ENCODE measurements around the gene PIGX. TPM values are rescaled to one million over a fixed set of nuclear protein-coding genes. Genes with fewer than 3 reads are reported as not detected.

PIGX gene
- total and polyA plus RNA-seq, 8 donors: 4.5 to 12.2 (median 9.5) TPM

GRCh38 chr3:196749125-196749524 lies 36.9 kb downstream of the PIGX start:
- DNase-seq: no peak
- Histone ChIP-seq H3K27ac (no peak overlapping the region), H3K4me3 (no peak overlapping the region), H3K4me1 (peaks cover 0 to 3% (median 0%) of the 10 kb centered on the region in 3 donors), H3K27me3 (no peaks in the 10 kb centered on the region), H3K9me3 (no peaks in the 10 kb centered on the region), H3K36me3 (no peaks in the 10 kb centered on the region)
- FAIRE-seq: no peak
- intact Hi-C loops (cut with DNase I): no loop called here
- 92 to 94% methylated on average over 8 of the region's 8 CpGs for WGBS, 2 donors
- no peak for ATAC-seq
- TF ChIP-seq CTCF (IDR thresholded peaks at IDR 0.05): no peak

GRCh38 chr3:196753201-196753600 lies 41.0 kb downstream of the PIGX start:
- Histone ChIP-seq H3K36me3 (no peaks in the 10 kb centered on the region), H3K4me3 (no peak overlapping the region), H3K27me3 (no peaks in the 10 kb centered on the region), H3K27ac (no peak overlapping the region), H3K4me1 (peaks cover 0 to 7% (median 0%) of the 10 kb centered on the region in 3 donors), H3K9me3 (no peaks in the 10 kb centered on the region)
- intact Hi-C loops (cut with DNase I): no loop called here
- ATAC-seq (no peak), DNase-seq (no peak), FAIRE-seq (no peak)
- no peak for TF ChIP-seq CTCF (IDR thresholded peaks at IDR 0.05)
- 97% methylated on average over 8 of the region's 8 CpGs for WGBS, 2 donors

GRCh38 chr3:196754091-196754981 lies 42.2 kb downstream of the PIGX start:
- no peaks in the 10 kb centered on the region for H3K9me3 ChIP-seq
- FAIRE-seq: no peak
- 58 to 63% methylated on average over 9 of the region's 9 CpGs for WGBS, 2 donors
- H3K36me3 ChIP-seq: no peaks in the 10 kb centered on the region
- peak overlapping the region in 2 of 4 donors; percentile 13 to 17 for H3K27ac ChIP-seq
- H3K4me3 ChIP-seq: no peak overlapping the region
- intact Hi-C loops (cut with DNase I): no loop called here
- ATAC-seq: peak; percentile 17 to 61 (median 60)
- DNase-seq: no peak
- no peak for TF ChIP-seq CTCF (IDR thresholded peaks at IDR 0.05)
- H3K4me1 ChIP-seq: peaks cover 0 to 7% (median 0%) of the 10 kb centered on the region in 3 donors
- H3K27me3 ChIP-seq: no peaks in the 10 kb centered on the region

DNA sequence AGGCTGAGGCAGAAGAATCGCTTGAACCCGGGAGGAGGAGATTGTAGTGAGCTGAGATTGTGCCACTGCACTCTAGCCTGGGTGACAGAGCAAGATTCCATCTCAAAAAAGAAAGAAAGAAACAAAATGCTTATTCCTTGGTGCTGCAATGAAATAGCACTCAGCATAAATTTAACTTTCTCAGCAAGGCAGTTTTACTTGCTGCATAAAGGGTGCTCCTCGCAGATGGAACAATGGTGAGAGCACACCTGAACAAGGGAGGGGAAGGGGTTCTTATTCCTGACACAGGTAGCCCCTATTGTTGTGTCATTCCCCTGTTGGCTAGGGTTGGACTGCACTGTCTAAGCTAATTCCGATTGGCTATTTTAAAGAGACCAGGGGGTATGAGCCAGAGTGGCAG lies 44.6 kb downstream of the PIGX start:
- Histone ChIP-seq H3K27me3 (no peaks in the 10 kb centered on the region), H3K36me3 (no peaks in the 10 kb centered on the region), H3K4me1 (peaks cover 0 to 7% (median 0%) of the 10 kb centered on the region in 3 donors), H3K4me3 (no peak overlapping the region), H3K9me3 (no peaks in the 10 kb centered on the region), H3K27ac (no peak overlapping the region)
- DNase-seq (no peak), FAIRE-seq (no peak), ATAC-seq (no peak)
- intact Hi-C loops (cut with DNase I): no loop called here
- TF ChIP-seq CTCF (IDR thresholded peaks at IDR 0.05): no peak
- 84 to 97% methylated on average over 4 of the region's 4 CpGs for WGBS, 2 donors

Data from pancreas (tissue), 10 donors.